ENCODE data around the gene FGF6. TPM values are rescaled to one million over a fixed set of nuclear protein-coding genes. Genes with fewer than 3 reads are reported as not detected.
"Not testable (repeated sequence)": the region's sequence is repeated elsewhere in the genome, so short reads cannot be mapped to it uniquely, and the experiment has no call there.

The FGF6 gene
- total RNA-seq, 1 experiment from 2014 or later, result not detected

- no peak for DNase-seq
- H3K27me3 ChIP-seq (ENCODE audit: low read length), result no peaks in the 10 kb centered on the region
- H3K27ac ChIP-seq (ENCODE audit: low read length), result no peak overlapping the region
- no peak overlapping the region for H2AFZ ChIP-seq (ENCODE audit: low read length)
- no peaks in the 10 kb centered on the region for H3K9me3 ChIP-seq (ENCODE audit: low read length)
- H4K20me1 ChIP-seq (ENCODE audit: insufficient read depth, low read depth, low read length), result no peaks in the 10 kb centered on the region
- no peak overlapping the region for H3K4me2 ChIP-seq (ENCODE audit: low read depth, low read length, poor library complexity, severe bottlenecking)
- H3K9me2 ChIP-seq (replicated peaks; ENCODE audit: insufficient read depth, low read length), result no peaks in the 10 kb centered on the region
- H3K4me1 ChIP-seq (ENCODE audit: low read length), result no peaks in the 10 kb centered on the region
- no peak overlapping the region for H3K9ac ChIP-seq (ENCODE audit: low read length)
- no peaks in the 10 kb centered on the region for H3K79me2 ChIP-seq (ENCODE audit: low read length)
- no peak overlapping the region for H3K4me3 ChIP-seq (ENCODE audit: low read length)
- H3K36me3 ChIP-seq (ENCODE audit: insufficient read depth, low read length), result no peaks in the 10 kb centered on the region
Measured at GRCh38 chr12:4412056-4412455, 33.6 kb downstream of the FGF6 start.

GRCh38 chr12:4407136-4407535 lies 38.5 kb downstream of the FGF6 start:
- no peaks in the 10 kb centered on the region for H3K9me2 ChIP-seq (replicated peaks; ENCODE audit: insufficient read depth, low read length)
- no peaks in the 10 kb centered on the region for H3K9me3 ChIP-seq (ENCODE audit: low read length)
- no peaks in the 10 kb centered on the region for H4K20me1 ChIP-seq (ENCODE audit: insufficient read depth, low read depth, low read length)
- no peak overlapping the region for H3K4me3 ChIP-seq (ENCODE audit: low read length)
- peaks cover 3% of the 10 kb centered on the region; the same call in 1 of the 2 replicates for H3K4me1 ChIP-seq (ENCODE audit: low read length)
- no peaks in the 10 kb centered on the region for H3K36me3 ChIP-seq (ENCODE audit: insufficient read depth, low read length)
- H3K9ac ChIP-seq (ENCODE audit: low read length), result no peak overlapping the region
- H3K27me3 ChIP-seq (ENCODE audit: low read length), result no peaks in the 10 kb centered on the region
- DNase-seq, result no peak
- no peak overlapping the region for H2AFZ ChIP-seq (ENCODE audit: low read length)
- H3K27ac ChIP-seq (ENCODE audit: low read length), result no peak overlapping the region
- H3K79me2 ChIP-seq (ENCODE audit: low read length), result no peaks in the 10 kb centered on the region
- H3K4me2 ChIP-seq (ENCODE audit: low read depth, low read length, poor library complexity, severe bottlenecking), result no peak overlapping the region

- H3K4me3 ChIP-seq (ENCODE audit: low read length); H2AFZ ChIP-seq (ENCODE audit: low read length); H3K36me3 ChIP-seq (ENCODE audit: insufficient read depth, low read length); H3K79me2 ChIP-seq (ENCODE audit: low read length); H3K9me2 ChIP-seq (replicated peaks; ENCODE audit: insufficient read depth, low read length); DNase-seq; H3K9ac ChIP-seq (ENCODE audit: low read length); H3K27me3 ChIP-seq (ENCODE audit: low read length); H4K20me1 ChIP-seq (ENCODE audit: insufficient read depth, low read depth, low read length); H3K27ac ChIP-seq (ENCODE audit: low read length); H3K9me3 ChIP-seq (ENCODE audit: low read length); H3K4me2 ChIP-seq (ENCODE audit: low read depth, low read length, poor library complexity, severe bottlenecking); H3K4me1 ChIP-seq (ENCODE audit: low read length): not testable (repeated sequence)
Measured at GRCh38 chr12:4404877-4405637, 40.6 kb downstream of the FGF6 start.

GRCh38 chr12:4402996-4403395 lies 42.6 kb downstream of the FGF6 start:
- Histone ChIP-seq H3K4me2 (ENCODE audit: low read depth, low read length, poor library complexity, severe bottlenecking) (no peak overlapping the region), H3K79me2 (ENCODE audit: low read length) (no peaks in the 10 kb centered on the region), H3K9me3 (ENCODE audit: low read length) (no peaks in the 10 kb centered on the region), H3K27me3 (ENCODE audit: low read length) (no peaks in the 10 kb centered on the region), H3K27ac (ENCODE audit: low read length) (no peak overlapping the region), H3K9me2 (replicated peaks; ENCODE audit: insufficient read depth, low read length) (no peaks in the 10 kb centered on the region), H2AFZ (ENCODE audit: low read length) (no peak overlapping the region), H3K36me3 (ENCODE audit: insufficient read depth, low read length) (no peaks in the 10 kb centered on the region), H3K4me1 (ENCODE audit: low read length) (peaks cover 3% of the 10 kb centered on the region; the same call in 1 of the 2 replicates), H4K20me1 (ENCODE audit: insufficient read depth, low read depth, low read length) (no peaks in the 10 kb centered on the region), H3K4me3 (ENCODE audit: low read length) (no peak overlapping the region), H3K9ac (ENCODE audit: low read length) (no peak overlapping the region)
- DNase-seq, result no peak

- DNase-seq, result no peak
- no peak overlapping the region for H3K4me3 ChIP-seq (ENCODE audit: low read length)
- H3K27me3 ChIP-seq (ENCODE audit: low read length), result no peaks in the 10 kb centered on the region
- H3K79me2 ChIP-seq (ENCODE audit: low read length), result no peaks in the 10 kb centered on the region
- no peaks in the 10 kb centered on the region for H3K36me3 ChIP-seq (ENCODE audit: insufficient read depth, low read length)
- H3K4me2 ChIP-seq (ENCODE audit: low read depth, low read length, poor library complexity, severe bottlenecking), result no peak overlapping the region
- H3K9ac ChIP-seq (ENCODE audit: low read length), result no peak overlapping the region
- H3K9me2 ChIP-seq (replicated peaks; ENCODE audit: insufficient read depth, low read length), result no peaks in the 10 kb centered on the region
- peaks cover 3% of the 10 kb centered on the region; the same call in 1 of the 2 replicates for H3K4me1 ChIP-seq (ENCODE audit: low read length)
- no peak overlapping the region for H3K27ac ChIP-seq (ENCODE audit: low read length)
- H4K20me1 ChIP-seq (ENCODE audit: insufficient read depth, low read depth, low read length), result no peaks in the 10 kb centered on the region
- no peak overlapping the region for H2AFZ ChIP-seq (ENCODE audit: low read length)
- H3K9me3 ChIP-seq (ENCODE audit: low read length), result no peaks in the 10 kb centered on the region
Measured at GRCh38 chr12:4401117-4401516, 44.5 kb downstream of the FGF6 start.

- no peaks in the 10 kb centered on the region for H3K36me3 ChIP-seq (ENCODE audit: insufficient read depth, low read length)
- no peak overlapping the region for H3K27ac ChIP-seq (ENCODE audit: low read length)
- no peaks in the 10 kb centered on the region for H3K9me2 ChIP-seq (replicated peaks; ENCODE audit: insufficient read depth, low read length)
- no peak overlapping the region for H3K4me2 ChIP-seq (ENCODE audit: low read depth, low read length, poor library complexity, severe bottlenecking)
- H4K20me1 ChIP-seq (ENCODE audit: insufficient read depth, low read depth, low read length), result no peaks in the 10 kb centered on the region
- H3K4me3 ChIP-seq (ENCODE audit: low read length), result no peak overlapping the region
- H2AFZ ChIP-seq (ENCODE audit: low read length), result no peak overlapping the region
- H3K9me3 ChIP-seq (ENCODE audit: low read length), result no peaks in the 10 kb centered on the region
- no peaks in the 10 kb centered on the region for H3K79me2 ChIP-seq (ENCODE audit: low read length)
- no peak for DNase-seq
- no peaks in the 10 kb centered on the region for H3K27me3 ChIP-seq (ENCODE audit: low read length)
- H3K4me1 ChIP-seq (ENCODE audit: low read length), result no peaks in the 10 kb centered on the region
- no peak overlapping the region for H3K9ac ChIP-seq (ENCODE audit: low read length)
Measured at GRCh38 chr12:4395818-4396217, 49.8 kb downstream of the FGF6 start.

GRCh38 chr12:4393211-4393610 lies 52.4 kb downstream of the FGF6 start:
- no peaks in the 10 kb centered on the region for H3K4me1 ChIP-seq (ENCODE audit: low read length)
- no peak overlapping the region for H2AFZ ChIP-seq (ENCODE audit: low read length)
- DNase-seq, result no peak
- no peaks in the 10 kb centered on the region for H3K79me2 ChIP-seq (ENCODE audit: low read length)
- H3K27ac ChIP-seq (ENCODE audit: low read length), result no peak overlapping the region
- H3K27me3 ChIP-seq (ENCODE audit: low read length), result no peaks in the 10 kb centered on the region
- no peaks in the 10 kb centered on the region for H3K9me2 ChIP-seq (replicated peaks; ENCODE audit: insufficient read depth, low read length)
- no peaks in the 10 kb centered on the region for H3K36me3 ChIP-seq (ENCODE audit: insufficient read depth, low read length)
- H3K4me3 ChIP-seq (ENCODE audit: low read length), result no peak overlapping the region
- no peak overlapping the region for H3K9ac ChIP-seq (ENCODE audit: low read length)
- no peaks in the 10 kb centered on the region for H4K20me1 ChIP-seq (ENCODE audit: insufficient read depth, low read depth, low read length)
- no peaks in the 10 kb centered on the region for H3K9me3 ChIP-seq (ENCODE audit: low read length)
- H3K4me2 ChIP-seq (ENCODE audit: low read depth, low read length, poor library complexity, severe bottlenecking), result no peak overlapping the region

GRCh38 chr12:4392223-4392742 lies 53.3 kb downstream of the FGF6 start:
- Histone ChIP-seq H3K9me2 (replicated peaks; ENCODE audit: insufficient read depth, low read length) (no peaks in the 10 kb centered on the region), H3K36me3 (ENCODE audit: insufficient read depth, low read length) (no peaks in the 10 kb centered on the region), H3K27me3 (ENCODE audit: low read length) (no peaks in the 10 kb centered on the region), H3K4me1 (ENCODE audit: low read length) (no peaks in the 10 kb centered on the region), H2AFZ (ENCODE audit: low read length) (no peak overlapping the region), H3K9ac (ENCODE audit: low read length) (no peak overlapping the region), H3K4me2 (ENCODE audit: low read depth, low read length, poor library complexity, severe bottlenecking) (no peak overlapping the region), H3K27ac (ENCODE audit: low read length) (no peak overlapping the region), H4K20me1 (ENCODE audit: insufficient read depth, low read depth, low read length) (no peaks in the 10 kb centered on the region), H3K79me2 (ENCODE audit: low read length) (no peaks in the 10 kb centered on the region), H3K4me3 (ENCODE audit: low read length) (no peak overlapping the region), H3K9me3 (ENCODE audit: low read length) (no peaks in the 10 kb centered on the region)
- DNase-seq, result no peak
